22Rv1 (cell line): ENCODE data around the gene HMGXB4.

Experiments
- H3K27ac ChIP-seq: fragments of 450-650 bp; 2 replicates; pipeline ENCODE4 v1.5.1; 2017
- ZFX ChIP-seq: fragments of 450-650 bp; IDR thresholded peaks from 2 replicates; pipeline ENCODE4 v1.6.1; 2017; ENCODE audit warnings: antibody characterized with exemption, borderline replicate concordance
- TF ChIP-seq, protein P1 (sequence below): fragments of 450-650 bp; IDR thresholded peaks from 2 replicates; pipeline ENCODE4 v1.5.1; 2017; ENCODE audit warnings: mild to moderate bottlenecking

The HMGXB4 gene

DNA sequence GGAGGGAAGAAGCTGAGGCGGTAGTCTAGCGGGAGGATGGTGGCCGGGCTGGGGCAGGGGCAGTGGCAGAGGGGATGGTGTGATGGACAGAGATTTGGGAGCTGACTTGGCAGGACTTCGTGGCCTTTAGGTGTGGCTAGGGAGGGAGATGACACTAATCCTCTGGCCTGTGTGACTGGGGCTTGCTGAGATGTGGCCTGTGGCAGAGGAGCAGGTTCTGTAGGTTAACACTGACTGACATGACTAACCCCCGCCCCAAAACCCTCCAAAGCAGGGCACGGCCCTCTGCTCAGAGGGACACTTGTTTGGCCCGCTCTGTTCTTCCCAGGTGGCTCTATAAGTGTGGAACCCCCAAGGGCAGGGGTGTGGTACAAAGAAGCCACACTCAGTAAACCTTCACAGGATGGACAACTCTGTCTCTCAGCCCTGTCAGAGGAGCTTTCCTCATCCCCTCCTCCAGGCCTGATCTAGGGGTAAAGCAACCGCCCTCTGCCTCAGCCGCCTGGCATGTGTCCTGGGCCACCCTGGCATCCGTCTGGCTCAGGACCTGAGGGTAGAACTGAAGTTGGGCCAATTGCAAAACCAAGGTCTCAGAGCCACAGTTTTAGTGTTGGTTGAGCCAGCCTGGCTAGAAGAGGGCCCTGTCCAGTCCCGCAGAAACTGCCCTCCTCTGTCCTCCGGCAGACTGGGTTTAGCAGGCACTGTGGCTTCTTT is 58.0 kb downstream of the HMGXB4 start:
- TF ChIP-seq, protein P1, sequence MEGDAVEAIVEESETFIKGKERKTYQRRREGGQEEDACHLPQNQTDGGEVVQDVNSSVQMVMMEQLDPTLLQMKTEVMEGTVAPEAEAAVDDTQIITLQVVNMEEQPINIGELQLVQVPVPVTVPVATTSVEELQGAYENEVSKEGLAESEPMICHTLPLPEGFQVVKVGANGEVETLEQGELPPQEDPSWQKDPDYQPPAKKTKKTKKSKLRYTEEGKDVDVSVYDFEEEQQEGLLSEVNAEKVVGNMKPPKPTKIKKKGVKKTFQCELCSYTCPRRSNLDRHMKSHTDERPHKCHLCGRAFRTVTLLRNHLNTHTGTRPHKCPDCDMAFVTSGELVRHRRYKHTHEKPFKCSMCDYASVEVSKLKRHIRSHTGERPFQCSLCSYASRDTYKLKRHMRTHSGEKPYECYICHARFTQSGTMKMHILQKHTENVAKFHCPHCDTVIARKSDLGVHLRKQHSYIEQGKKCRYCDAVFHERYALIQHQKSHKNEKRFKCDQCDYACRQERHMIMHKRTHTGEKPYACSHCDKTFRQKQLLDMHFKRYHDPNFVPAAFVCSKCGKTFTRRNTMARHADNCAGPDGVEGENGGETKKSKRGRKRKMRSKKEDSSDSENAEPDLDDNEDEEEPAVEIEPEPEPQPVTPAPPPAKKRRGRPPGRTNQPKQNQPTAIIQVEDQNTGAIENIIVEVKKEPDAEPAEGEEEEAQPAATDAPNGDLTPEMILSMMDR = no peak
- no peak for TF ChIP-seq ZFX
- no peak overlapping the region for H3K27ac ChIP-seq

DNA sequence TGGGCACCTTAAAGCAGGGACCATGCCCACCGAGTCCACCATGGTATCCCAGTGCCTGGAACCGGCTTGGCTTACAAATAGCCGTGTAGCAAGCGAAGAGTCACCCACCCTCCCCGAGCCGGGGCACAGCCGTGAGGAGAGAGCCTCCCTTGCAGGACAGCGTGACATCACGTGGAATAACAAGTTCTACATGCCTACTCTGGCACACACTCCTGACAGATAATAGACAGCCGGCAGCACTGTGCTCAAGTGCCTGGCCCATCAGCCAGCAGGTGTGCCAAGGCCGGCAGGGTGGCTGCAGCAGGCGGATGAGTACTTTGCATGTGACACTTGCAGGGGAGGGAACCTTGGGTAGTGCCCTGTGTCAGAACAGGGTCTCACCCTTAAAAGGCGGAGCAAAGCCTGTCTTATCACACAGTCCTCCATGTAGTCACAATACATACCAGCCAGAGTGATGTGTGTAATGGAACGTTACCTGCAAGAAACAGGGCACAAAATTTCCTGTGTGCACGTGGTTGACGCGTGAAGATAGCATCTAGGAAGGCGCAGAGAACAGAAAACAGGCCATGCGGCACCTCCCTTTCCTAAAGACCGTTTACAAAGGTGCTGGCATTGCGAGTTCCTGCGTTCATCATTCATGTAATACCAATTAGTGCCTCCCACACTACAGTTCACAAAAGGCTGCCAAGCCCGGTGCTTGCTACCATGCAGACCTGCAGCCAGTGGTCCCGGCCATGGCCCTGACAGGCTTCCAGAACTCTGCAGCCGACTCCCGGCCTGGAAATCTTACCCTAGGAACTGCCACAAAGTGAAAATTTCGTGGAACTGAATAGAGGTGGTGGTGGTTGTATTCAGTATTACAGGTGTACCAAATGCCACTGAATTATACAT is 58.8 kb downstream of the HMGXB4 start:
- no peak for TF ChIP-seq ZFX
- TF ChIP-seq, protein P1 = no peak
- no peak overlapping the region for H3K27ac ChIP-seq

DNA sequence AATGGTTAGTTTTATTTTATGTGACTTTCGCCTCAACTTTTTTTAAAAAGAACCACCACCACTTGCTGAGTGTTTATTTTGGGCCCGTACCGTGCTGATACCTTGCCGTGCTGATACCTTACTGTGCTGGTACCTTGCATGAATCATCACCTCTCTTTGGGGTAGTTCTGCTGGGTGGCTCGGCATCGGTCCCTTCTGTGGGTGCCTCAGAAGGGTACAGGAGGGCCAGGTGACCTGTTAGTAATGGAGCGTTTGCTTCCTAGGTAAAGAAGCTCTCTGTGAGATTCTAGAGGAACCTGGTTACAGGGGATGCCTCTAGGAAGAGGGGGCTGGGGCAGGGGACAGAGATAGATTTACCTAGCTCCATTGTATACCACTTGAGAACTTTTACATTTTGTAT is 59.5 kb downstream of the HMGXB4 start:
- no peak overlapping the region for H3K27ac ChIP-seq
- TF ChIP-seq, protein P1 = no peak
- TF ChIP-seq ZFX = no peak

DNA sequence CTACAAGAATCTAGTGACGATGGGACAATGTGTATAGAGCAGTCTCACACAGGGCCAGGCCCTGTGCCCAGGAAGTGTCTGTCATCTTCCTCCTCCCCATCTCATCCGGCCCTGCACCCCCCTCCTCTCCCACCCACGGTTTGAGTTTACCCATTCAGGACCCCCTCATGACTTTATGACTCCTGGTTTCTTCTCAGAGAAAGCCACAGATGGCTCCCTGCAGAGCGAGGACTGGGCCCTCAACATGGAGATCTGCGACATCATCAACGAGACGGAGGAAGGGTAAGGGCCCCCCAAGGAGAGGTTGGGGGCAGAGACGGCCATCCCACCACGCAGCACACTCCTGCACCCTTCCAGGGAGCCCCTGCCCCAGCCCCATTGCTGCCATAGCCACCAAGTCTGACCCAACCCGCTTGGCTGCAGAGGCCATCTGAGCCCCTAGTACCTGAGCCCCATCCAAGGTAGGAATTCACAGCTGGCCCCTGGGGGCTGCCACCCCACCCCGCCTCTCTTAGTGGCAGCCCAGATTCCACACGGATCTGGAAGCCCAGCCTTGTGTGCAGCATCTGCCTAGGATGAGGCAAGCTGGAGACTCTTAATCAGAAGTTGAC is 60.5 kb downstream of the HMGXB4 start:
- TF ChIP-seq, protein P1 = no peak
- no peak for TF ChIP-seq ZFX
- no peak overlapping the region for H3K27ac ChIP-seq

DNA sequence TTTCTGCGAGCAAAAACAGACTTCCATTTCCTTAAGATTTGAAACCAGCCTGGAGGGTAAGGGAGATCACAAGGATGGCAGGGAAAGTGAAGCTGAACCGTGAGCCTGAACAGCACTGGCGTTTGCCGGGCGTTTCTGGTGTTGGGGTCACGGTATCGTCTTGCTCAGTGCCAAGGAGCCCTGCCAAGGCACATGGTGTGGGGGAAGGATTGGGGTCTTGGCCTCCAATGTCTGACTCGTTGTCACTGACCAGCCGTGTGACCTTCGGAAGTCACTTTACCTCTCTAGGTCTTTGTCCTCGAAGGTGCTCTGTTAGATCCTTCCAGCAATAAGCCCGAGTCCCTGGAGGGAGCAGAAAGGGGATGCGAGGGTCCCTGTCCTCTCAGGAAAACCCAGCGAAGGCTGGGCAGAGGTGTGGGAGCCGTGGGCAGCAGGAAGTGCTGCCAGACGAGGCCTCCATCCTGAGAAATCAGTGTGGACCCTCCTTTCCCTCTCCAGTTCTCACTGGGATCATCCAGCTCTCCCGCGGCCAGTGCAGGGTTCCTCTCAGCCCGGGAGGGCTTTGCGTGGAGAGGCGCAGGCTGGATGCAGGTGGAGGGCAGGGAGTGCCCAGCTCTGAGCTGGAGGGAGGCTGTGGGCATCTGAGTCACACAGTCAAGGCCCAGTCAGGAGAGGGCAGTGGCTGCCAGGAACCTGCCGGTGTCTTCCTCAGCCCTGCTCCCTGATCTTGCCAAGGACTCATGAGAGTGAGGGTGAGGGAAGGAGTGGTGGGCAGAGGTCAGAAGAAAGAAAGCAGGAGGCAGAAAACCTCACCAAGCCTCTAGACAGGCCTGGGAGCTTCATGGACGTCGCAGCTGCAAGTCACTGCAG is 61.3 kb downstream of the HMGXB4 start:
- no peak overlapping the region for H3K27ac ChIP-seq
- TF ChIP-seq, protein P1 = no peak

DNA sequence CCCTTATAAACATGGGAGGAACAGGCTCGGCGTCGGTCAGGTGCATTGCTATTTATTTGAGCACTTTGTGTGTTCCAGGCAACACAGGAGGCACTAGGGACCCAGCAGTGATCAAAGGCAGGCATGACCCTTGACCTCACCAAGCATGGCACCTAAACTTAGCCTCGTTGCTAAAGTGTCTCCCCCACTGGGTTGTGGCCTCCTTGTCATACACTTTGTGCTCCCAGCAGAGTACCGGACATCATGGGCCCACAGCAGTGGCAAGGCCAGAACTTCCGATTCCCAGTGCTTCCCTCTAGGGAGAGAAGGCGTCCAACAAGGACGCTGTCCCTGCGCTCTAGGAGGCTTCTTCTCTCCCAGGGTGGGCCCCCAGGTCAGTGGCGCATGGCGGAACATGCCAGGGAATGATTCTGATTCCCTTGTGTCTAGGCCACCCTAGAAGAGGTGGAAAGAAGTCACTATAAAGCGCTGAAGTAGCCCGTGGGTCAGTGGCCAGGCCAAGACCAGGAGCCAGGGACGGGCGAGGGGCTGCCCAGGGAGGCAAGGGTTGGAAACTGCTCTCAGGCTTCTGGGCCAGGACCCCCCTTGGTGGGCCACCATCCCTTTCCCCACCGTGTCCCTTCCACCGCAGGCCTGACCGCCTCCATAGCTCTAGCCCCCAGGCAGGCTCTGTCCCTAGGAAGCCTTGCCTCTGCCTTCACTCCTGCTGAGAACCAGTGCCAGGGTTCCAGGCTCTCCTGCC is 62.1 kb downstream of the HMGXB4 start:
- H3K27ac ChIP-seq = no peak overlapping the region
- TF ChIP-seq, protein P1 = no peak
- TF ChIP-seq ZFX = no peak
